GM18507 (cell line): ENCODE results near the gene SEC31B.

Experiments
- DNase-seq: peaks from one replicate; pipeline ENCODE4 v3.0.0; 2011; ENCODE audit warnings: low read depth; ENCODE audit not compliant: insufficient read length; ENCODE audit errors: extremely low spot score
- FAIRE-seq: peaks from 2 replicates; lab custom pipeline; 2011; peaks lifted over from hg19 to GRCh38; lab: Jason Lieb, UNC

SEC31B gene, protein sequence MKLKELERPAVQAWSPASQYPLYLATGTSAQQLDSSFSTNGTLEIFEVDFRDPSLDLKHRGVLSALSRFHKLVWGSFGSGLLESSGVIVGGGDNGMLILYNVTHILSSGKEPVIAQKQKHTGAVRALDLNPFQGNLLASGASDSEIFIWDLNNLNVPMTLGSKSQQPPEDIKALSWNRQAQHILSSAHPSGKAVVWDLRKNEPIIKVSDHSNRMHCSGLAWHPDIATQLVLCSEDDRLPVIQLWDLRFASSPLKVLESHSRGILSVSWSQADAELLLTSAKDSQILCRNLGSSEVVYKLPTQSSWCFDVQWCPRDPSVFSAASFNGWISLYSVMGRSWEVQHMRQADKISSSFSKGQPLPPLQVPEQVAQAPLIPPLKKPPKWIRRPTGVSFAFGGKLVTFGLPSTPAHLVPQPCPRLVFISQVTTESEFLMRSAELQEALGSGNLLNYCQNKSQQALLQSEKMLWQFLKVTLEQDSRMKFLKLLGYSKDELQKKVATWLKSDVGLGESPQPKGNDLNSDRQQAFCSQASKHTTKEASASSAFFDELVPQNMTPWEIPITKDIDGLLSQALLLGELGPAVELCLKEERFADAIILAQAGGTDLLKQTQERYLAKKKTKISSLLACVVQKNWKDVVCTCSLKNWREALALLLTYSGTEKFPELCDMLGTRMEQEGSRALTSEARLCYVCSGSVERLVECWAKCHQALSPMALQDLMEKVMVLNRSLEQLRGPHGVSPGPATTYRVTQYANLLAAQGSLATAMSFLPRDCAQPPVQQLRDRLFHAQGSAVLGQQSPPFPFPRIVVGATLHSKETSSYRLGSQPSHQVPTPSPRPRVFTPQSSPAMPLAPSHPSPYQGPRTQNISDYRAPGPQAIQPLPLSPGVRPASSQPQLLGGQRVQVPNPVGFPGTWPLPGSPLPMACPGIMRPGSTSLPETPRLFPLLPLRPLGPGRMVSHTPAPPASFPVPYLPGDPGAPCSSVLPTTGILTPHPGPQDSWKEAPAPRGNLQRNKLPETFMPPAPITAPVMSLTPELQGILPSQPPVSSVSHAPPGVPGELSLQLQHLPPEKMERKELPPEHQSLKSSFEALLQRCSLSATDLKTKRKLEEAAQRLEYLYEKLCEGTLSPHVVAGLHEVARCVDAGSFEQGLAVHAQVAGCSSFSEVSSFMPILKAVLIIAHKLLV

DNA sequence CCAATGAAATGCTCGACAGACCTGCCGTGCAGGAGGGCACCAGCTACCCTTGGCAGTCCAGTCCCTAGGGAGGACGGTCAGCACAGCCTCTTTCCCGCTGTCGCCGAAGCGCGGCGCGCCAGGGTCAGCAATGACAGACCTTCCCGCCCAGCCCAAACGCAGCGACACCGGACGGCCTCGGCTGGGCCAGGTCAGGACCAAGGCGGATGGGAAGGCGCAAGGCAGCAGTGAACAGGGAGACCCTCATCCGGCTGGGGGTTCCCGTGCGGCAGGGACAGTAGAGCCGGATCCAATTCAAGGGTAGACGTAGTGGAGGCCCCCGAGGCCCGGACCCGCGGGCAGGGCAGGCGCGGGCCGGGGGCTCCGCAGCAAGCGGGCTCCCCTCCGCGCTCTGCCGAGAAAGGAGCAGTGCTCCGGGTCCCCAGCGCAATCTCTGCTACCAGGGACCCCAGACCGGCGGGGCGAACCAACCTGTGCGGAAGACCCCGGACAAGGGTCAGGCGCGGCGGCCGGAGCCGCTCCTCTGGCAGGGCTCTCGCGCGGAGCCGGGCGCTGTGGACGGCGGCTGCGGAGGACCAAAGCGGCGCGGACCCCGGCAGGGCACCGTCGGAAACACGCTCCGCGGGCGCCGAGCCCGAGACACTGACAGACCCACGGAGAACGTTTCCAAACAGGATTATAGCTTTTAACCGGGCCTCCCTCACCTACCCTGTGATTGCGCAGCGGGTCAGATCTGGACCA lies at the start of gene SEC31B:
SEC31B (minus strand) TSS at position 551 of the 741 bp plus-strand sequence. CDS start 2,909 bp downstream, outside the sequence.
- DNase-seq, result no peak
- FAIRE-seq, result no peak

DNA sequence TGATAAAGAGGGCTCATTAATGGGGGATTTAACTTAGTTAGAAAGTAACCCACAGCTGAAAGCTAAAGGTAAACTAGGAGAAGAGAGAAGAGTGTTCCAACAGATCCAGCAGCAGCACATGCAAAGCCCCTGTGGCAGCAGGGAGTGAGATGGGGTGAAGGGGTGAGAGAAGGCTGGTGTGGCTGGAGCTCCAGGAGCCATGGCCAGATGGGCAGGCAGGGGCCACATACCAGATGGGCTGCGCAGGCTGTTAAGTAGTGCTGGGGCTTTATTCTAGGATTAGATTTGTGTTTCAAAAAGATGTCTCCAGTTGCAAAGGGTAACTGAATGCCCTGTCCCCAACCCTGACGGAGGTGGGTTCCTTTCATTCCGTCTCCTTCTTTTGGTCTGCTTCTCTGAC lies 49.3 kb upstream of the SEC31B start:
- DNase-seq (no peak), FAIRE-seq (no peak)

DNA sequence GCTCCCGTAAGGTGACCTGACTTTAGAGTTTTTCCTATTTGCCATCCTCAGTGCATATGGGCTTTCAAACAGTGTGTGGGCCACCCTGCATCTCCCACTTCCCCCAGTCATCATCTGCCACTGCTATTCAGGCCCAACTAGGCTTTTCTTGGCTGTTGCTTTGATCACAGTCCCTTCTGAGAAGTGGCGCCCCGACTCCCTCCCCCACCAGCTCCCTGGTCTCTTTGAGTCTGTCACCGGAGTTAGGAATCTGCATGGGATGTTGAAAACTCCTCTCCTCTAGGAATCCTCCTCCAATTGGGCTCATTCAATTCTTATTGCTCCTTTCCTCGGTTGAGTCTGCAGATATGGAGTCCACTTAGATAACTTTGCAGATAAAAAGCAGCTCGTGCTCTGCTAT lies 48.2 kb upstream of the SEC31B start:
- FAIRE-seq (no peak), DNase-seq (no peak)

DNA sequence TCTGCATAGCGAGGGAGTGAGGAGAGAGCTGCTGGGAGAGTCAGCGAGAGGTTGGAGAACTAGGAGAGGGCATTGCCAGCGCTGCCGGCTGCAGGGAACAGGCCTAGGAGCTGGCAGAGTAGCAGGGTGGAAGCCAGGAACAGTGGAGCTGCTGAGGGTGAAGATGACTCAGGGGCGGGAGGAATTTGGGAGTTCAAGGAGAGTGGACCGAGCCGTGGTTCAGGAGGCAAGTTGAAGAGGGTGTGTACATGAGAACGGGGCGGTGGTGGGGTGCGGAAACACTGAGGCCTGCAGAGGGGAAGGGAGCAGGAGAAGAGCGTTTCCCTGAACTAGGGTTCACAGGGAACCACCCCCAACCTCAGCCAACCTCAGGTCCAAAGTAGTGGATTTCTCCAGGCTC lies 47.6 kb upstream of the SEC31B start:
- no peak for DNase-seq
- no peak for FAIRE-seq

DNA sequence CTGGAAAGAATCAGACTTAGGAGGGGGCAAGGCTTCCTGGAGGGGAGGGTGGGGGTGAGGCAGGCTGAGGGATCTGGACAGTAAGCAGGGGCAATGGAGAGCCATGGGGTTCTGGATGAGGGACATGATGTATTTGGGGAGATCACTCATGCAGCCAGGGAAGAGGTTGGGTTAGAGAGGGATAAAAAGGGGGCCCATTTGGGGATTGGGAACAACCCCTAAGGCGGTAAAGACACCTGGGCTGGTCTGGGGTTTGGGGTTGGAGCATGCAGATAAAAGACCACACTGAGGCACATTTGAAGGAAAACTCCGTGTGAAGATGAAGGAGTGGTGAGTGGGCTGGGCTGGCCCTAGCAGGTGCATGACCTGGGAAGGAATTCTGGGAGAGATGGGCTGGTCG lies 46.9 kb upstream of the SEC31B start:
- no peak for FAIRE-seq
- no peak for DNase-seq

DNA sequence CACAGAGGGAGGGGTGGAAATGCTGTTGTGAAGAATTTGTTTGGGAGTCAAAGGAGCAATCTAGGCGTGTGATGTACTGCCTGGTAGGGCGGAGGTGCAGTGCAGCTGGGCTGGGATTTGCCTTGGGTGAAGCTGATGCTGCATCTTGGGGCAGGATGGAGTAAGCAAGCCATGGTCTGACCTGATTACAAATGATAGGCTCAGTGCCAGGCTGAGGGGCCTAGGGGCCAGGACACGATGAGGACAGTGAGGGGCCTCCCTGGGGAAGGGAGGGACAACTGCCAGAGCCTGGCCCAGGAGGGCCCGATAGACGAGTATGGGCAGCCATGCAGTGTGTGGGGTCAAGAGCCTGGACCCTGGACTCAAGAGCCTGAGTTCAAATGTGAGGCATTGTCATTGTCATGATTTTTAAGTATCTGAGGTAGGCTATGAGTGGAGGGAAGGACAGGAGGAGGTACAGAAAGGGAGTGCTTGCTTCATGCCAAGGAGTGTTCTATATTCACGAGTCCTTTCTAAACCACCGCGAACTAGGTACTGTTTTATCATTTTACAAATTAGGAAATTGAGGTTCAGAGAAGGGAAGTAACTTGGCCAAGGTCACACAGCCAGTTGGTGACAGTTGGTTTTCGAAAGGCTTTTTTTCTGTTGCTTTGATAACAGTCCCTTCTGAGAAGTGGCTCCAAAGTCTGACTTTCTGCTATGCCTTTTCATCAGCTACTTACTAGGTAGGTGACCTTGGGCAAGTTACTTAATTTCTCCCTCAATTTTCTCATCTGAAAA lies 45.7 kb upstream of the SEC31B start:
- FAIRE-seq, result no peak
- DNase-seq, result no peak

DNA sequence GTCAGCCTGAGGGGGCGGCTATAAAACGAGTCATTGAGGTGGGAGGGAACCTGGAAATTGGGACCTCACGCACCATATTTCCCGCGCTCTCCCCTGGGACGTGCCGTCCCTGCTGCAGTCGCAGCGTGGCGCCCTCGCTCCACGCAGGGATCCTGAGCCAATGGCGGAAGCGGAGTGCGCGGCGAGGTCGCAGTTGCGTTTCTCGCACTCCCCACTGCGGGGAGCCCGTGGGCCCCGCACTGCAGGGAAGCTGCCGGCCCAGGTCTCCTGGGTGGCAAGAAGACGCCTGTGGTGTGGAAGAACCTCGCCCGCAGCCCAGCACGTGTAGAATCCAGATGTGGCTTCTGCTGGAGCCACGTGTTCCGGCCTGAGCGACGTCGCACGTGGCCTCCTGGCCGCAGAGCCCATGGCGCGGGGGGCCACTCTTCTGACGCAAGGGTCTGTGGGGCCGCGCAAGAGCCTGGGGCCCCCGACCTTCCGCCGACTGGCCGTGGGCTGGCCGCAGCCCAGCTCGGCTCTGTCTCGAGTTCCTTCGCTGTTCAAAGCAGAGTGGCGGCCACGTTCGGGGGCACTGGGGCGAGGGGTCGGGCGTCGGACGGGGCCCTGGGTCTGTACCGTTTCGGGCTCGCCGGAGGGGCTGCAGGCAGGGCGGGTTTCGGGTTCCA lies 42.5 kb upstream of the SEC31B start:
- FAIRE-seq (peak; percentile 71), DNase-seq (peak; percentile 73)

DNA sequence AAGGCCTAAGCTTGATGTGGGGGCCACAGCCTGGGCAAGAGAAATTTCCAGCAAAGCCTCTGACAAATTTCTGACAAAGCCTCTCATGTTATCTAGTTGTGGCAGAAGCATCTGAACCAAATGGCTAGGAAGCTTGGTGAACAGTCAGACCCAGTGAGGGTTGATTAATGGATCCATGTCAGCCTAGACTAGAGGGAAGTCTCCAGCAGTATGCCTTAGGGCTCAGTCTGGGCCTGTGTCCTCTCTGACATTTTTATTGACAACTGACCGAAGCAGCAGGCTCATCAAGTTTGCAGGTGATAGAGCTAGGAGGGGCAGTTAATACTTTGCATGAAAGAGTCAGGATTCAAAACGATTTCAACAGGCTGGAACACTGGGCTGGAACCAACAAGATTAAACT lies 41.3 kb upstream of the SEC31B start:
- FAIRE-seq, result no peak
- DNase-seq, result no peak

DNA sequence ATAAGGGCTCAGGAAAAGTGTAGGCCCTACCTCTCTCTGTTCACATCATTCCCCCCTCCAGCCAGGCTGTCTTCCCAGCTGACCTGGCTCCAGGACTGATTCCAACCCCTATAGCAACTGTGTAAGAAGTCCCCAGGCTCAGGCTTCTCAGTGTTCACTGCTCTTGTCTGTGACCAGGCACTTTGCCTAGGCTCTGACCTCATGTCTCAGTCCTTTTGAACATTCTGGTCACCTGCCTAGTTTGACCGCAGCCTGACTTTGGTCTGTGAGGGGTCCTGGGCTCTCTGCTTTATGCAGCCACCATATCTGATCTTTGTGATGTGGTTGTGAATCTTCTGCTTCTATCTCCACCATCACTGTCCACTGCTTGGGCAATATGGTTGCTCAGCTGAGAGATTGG lies 40.6 kb upstream of the SEC31B start:
- FAIRE-seq, result no peak

DNA sequence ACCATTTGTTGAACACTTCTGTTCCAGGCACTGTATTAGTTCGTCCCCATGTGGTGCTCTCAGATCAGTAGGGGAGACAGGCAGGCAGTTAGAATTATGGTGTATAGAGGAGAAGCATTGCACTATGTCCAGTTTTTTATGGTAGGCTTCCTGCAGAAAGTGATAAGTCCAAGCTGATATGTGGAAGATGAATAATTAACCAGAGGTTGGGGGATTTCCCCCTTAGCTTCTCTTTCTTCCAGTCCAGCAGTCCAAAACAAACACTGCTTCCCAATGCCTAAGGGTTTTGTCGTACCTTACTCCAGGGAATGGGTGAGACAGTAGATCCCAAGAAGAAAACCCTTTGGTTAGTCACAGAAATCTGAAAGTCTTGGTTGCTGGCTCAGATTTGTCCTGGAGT lies 35.2 kb upstream of the SEC31B start:
- no peak for FAIRE-seq
- no peak for DNase-seq

More for the DNA sequence above, 40.6 kb upstream of the SEC31B start:
- DNase-seq, result no peak

DNA sequence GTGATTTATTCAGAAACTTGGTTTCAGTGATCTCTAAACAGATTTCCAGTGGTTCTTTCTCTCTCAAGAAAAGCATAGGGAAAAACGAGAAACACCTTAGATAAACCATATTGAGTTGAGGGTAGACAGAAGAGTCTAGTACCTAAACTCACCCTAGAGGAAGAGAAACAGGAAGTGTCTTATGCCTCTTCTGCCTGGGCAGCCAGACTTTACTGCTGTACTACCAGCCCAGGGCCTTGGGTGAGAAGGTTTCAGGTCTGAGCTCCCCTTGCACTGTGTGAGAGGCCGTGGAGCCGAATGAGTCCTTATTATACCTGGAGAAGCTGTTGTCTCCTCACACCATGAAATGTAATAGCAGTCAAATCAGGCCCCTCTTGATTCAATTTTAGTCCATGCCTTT lies 34.3 kb upstream of the SEC31B start:
- no peak for FAIRE-seq
- no peak for DNase-seq

DNA sequence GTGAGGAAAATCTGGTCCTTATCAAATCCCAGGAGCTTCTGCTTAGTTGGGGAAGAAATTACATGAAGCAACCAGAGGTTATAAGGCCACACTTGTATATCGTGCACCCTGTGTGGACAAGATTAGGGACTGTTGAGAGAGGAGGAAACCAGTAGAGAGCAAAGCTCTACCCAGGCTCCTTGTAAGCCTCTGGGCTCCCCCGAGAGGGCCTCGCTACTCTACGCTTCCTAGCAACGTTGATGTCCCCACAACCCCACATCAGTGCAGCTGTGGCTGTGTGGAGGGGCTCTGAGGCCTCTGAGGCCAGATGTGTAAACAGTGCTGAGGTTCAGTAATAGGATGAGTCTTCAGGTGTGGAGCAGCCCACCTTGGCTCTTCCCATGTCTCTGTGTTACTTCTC lies 32.1 kb upstream of the SEC31B start:
- FAIRE-seq (no peak), DNase-seq (no peak)

DNA sequence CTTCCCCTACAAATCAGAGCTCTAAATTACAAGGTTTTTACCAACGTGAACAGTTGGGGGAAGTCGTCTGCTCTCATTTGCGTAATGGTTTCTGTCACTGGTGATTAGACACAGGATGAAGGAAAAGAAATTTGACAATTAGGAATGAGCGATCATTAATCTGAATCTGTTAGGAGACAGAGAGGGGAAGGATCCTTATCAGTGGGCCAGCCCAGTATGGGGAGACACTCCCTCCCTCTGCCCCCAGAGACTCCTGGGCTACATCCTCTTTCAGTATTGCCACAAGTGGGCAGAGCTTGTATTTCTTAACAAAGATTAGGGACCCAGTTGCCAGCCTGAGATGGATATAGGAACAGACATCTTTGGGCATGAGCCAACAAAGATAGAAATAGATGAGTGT lies 31.5 kb upstream of the SEC31B start:
- DNase-seq (no peak), FAIRE-seq (no peak)

DNA sequence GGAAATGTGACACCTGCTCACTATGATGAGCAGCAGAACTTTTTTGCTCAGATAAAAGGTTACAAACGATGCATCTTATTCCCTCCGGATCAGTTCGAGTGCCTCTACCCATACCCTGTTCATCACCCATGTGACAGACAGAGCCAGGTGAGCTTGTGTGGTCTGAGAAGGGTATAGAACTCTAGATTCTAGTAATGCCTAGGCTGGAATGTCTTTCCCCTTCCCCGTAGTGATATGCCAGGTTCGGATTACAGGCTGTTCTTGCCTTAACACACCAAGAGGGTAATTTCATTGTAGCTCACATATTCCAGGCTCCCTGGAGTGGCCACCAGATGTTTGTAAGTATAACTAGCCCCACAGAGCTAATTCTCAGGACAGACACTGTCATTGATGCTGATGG lies 25.3 kb upstream of the SEC31B start:
- DNase-seq (no peak), FAIRE-seq (no peak)

DNA sequence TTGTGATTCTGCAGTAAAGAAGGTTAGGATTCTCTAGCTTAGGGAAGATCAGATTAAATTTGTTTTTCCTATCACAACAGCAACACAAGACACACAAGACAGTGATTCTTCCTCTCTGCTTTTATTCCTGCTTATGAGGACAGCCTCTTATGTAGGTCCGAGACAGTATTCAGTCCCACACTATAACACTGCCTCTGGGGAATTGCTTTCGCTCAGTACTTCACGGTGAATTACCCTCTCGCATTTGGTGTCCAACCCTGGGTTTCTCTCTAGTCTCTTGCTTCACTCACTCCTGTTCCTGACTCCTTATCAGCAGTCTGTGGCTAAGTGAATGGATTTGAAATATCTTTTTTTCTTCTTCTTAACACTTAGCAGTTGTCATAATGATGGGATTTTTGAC lies 17.8 kb upstream of the SEC31B start:
- FAIRE-seq (no peak), DNase-seq (no peak)

DNA sequence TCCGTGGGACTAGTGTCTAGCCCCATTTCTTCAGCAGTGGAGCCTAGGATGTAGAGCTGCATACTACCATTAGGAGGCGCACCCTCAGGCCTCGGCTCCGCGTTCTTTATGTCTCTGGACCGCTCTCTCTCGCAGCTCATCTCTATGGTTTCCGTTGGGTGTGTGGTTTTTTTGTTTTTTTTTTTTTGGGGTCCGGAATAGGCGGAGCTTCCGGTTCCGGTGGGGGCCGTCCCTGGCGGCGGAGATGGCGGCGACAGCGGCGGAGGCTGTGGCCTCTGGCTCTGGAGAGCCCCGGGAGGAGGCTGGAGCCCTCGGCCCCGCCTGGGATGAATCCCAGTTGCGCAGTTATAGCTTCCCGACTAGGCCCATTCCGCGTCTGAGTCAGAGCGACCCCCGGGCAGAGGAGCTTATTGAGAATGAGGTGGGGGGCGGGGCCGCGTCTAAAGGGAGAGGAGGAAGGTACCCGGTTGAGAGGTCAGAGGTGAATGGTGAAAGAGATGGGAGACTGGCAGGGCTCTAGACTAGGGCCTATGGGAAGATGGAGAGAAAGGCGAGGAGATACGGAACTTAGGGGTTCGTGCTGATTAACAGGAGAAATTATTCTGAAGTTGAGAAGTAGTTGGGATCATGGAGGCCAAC lies 16.2 kb upstream of the SEC31B start, which contains the start of gene HIF1AN:
HIF1AN (plus strand) TSS at position 229 of the 639 bp plus-strand sequence; CDS start at position 245, 16 bp downstream.
- peak; percentile 98 for FAIRE-seq
- DNase-seq, result peak; percentile 94

DNA sequence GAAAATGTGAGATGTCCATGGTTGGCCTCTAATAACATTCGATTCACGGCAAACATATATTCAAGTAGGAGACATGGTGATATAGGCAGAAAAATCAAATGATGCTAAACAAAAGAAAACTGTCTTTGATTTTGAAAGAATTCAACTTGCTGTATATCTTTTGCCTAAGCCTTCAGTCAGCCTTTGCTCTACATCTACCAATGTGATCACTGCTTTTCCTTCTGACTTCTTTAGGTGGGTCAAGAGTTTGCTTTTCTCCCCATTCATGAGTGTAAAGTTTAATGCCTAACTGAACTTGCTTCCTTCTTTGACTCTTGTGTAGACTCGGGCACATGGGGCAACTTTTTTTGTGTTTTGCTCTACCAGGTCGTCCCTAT lies 15.7 kb upstream of the SEC31B start:
- FAIRE-seq (no peak), DNase-seq (no peak)

DNA sequence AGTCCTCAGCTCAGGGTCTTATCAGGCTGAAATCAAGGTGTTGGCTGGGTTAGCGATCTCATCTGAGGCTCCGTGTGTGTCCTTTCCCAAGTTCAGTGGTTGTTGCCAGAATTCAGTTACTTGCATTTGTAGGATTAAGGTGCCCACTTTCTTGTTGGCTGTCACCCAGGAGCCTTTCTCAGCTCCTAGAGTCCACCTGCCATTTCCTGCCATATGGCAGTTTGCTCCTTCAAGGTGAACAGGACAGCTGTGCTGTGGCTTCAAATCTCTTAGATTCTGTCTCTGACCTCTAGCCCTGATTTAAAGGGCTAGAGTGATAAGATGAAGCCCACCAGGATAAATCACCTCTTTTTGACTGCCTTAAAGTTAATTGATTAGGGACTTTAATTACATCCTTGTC lies 15.1 kb upstream of the SEC31B start:
- FAIRE-seq, result no peak

More for the DNA sequence above, 15.1 kb upstream of the SEC31B start:
- no peak for DNase-seq
